Heart left ventricle (tissue), 13 donors: Measurements from ENCODE around the gene CNTRL.

Source experiments
- CTCF ChIP-seq, 12 donors: fragments of 200-600 bp; sonication (generic) in 4 of 12; IDR thresholded peaks; one replicate each; pipeline versions ENCODE4 v1.5.0 to v1.8.0; 2018 to 2022; ENCODE audit warnings: antibody characterized with exemption in 12 of 12, mild to moderate bottlenecking in 5 of 12
- POLR2A ChIP-seq, 2 donors: fragments of 450-650 bp; IDR thresholded peaks; one replicate each; pipeline ENCODE4 v1.6.1; 2017; ENCODE audit warnings: antibody characterized with exemption in 2 of 2, mild to moderate bottlenecking in 2 of 2, moderate library complexity in 2 of 2
- donor health status: ischemic (EF 13 %, LVEDD 7.1; RV severe dilation, severe dysfunction).
- donor health status: DM: no; HTN: yes; CAD: no.
- donor health status: DM: no; HTN: no; CAD: no.
- donor health status: ischemic (EF 25% LVEDD 6.9; RV normal size, moderate dysfunction).
- donor health status: ischemic (EF 25% LVEDD 5.7; RV mildly dilated, moderate dysfunction).
- donor health status: ischemic (EF 35%, LVEDD 5.7; RV mildly dilated, moderate dysfunction).
- donor health status: nonischemic (EF 11% LVEDD 7.7; RV severe dilation, severe dysfunction).
- donor health status: DM: yes; HTN: yes; CAD: no.
- donor health status: PGD.
- donor health status: ischemic (EF 29% LVEDD 5.4; RV normal size, mild dysfunction).
- donor health status: nonischemic (EF 23%, LVEDD 6.1; RV moderate dilation, normal function).

GRCh38 chr9:121029469-121029868, 45.3 kb upstream of the CNTRL start:
- no peak for TF ChIP-seq POLR2A (IDR thresholded peaks at IDR 0.05)
- TF ChIP-seq CTCF (IDR thresholded peaks at IDR 0.05) = no peak
